COLO668 (cell line): ENCODE data around the gene GIMAP6.
"Not testable (repeated sequence)": the region's sequence is repeated elsewhere in the genome, so short reads cannot be mapped to it uniquely, and the experiment has no call there.

ENCODE experiments used
- DNase-seq: peaks from one replicate; lab custom pipeline; 2025; ENCODE audit not compliant: unreplicated experiment; lab: John Stamatoyannopoulos, UW

The GIMAP6 gene

DNA sequence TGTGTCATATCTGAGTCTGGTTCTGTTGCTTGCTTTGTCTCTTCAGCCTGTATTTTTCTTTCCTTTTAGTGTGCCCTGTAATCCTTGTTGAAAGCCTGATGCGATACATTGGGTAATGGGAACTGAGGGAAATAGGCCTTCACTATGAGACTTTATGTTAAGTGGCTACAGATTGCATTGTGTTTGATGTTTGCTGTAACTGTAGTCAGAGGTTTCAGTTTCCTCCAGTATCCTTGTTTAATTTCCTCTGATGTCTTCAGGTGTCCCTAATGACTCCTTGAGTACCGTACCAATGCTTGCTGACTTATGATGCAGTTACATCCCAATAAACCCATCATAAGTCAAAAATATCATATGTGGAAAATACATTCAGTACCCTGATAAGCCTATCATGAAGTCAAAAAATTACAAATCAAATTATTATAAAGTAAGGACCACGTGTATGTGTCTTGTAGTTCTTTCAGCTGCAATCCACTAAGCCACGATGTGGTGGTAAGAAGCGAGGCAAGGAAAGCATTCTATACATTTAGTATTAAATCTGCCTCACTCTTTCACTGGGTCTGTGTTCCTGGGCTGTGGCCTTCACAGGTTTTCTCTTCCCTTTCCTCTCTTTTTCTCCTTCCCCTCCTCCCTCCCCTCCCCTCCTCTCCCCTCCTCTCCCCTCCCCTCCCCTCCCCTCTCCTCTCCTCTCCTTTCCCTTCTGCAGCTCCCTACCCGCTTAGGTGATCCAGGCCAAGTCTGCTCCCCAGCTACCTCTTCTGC is 13.3 kb upstream of the GIMAP6 start:
- no peak for DNase-seq

DNA sequence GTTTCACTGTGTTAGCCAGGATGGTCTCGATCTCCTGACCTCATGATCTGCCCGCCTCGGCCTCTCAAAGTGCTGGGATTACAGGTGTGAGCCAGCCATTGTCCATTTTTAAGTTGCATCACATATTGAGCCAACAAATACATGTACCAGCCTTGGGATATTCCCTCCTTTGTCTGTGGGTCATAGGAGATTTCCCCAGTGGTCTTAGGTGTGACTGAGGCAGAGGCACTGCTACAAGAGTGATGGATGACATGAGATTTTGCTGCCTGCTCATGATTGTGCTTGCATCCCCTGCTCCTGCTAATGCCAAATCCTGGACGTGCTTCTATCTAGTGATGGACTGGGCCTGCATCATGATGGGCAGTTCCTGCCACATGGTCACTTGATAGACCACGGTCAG is 10.7 kb upstream of the GIMAP6 start:
- DNase-seq = no peak

DNA sequence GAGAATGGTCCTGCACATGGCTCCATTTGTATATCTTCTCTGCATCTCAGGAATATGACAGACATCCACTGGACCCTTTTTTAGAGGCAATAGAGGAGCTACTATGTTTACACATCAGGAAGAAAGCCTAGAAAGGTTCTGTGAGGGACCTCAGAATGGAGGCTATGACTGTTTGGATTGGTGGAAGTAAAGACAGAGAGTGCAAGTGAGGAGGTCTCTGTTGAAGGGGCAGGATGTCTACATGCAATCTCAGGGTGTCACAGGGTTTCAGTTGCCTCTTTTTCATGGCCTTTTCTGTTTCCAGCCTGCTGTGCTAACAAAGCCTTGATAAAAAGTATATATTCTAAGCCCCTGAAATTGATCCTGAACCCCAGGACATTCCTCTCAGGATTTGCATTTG is 9.7 kb upstream of the GIMAP6 start:
- DNase-seq = no peak

DNA sequence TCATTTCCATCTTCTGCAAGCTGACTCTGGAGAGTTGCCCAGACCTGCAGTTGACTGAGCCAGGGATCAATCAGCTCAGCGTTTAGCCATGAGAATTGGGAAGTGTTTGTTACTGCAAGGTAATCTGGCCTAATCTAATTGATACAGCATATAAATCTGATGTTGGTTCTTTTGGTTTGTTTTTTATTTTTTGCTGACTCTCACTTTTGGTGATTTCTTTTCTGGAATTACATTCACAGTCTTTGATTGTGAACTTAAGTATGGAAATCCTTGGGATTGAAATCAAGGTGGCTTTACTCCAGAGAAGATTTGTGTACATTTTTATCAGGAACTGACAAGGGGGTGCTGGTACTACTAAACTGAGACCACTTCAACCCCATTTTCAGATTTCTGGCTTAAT is 1.7 kb upstream of the GIMAP6 start:
- DNase-seq = no peak

DNA sequence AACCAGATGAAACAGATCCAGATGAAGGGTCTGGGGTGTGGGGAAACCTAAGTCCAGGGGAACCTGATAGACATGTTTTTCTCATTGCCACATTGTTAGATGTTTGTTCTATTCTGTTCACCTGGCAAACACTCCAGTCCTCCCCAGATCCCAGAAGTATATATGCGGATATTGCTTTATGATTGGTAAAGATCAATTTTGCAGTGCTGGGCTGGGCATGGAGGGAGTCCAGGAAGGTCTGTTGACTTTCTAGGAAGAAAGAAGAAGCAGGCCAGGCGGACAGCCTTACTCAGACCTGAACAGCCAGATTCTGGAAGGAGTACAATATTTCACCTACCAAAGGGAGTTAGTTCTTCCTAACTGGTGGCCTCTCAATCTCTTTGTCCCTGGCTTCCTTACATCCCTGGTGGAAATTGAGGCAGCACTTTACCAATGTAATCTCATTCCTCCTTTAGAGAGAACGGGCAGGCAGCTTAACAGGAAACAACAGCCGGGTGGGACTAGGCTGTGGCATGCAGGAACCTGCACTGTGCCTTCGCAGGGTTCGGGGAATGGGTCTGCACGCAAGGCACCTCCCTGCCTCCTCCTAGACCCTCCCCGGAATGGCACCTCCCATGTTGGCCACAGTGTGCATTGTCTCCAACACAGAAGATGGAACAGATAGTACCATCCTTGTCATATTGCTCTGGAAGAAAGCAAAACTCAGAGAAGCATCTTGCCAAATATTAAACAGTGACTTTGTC is 930 bp downstream of the GIMAP6 start:
- no peak for DNase-seq

DNA sequence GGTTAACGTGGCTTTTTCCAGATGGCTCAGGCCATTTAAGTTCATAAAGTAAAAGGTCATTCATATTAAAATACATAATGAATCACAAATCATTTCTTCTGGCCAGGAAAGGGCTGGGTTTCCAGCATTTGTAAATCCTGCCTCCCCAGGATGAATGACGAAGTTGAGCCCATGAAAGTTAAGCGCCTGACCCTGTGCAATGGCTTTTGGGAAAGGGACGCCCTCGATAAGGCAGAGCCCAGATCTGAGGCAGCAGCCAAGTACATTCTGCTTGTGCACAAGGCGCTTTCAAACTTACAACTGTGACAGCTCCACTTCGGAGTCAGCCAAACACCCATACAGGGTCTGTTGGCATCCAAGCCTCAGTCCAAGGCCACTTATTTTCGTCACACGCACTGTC is 2.8 kb downstream of the GIMAP6 start:
- DNase-seq = no peak

DNA sequence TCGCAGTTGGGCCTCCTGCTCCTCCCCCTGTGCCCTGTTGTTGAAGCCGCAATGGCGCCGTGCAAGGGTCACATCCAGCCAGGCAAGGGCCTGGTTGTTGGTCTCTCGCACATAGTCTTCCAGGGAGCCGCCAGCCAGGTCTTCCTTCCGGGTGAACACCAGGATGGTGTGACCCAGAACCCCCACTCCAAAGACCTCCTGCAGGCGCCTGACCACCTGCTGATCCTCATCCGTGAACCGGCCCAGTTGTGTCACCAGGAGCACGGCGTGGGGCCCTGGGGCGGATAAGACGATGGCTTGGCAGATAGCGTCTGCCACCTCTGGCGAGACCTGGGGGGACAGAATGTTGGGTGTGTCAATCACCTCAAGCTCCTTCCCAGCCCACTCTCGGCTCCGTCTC is 4.2 kb downstream of the GIMAP6 start:
- no peak for DNase-seq

DNA sequence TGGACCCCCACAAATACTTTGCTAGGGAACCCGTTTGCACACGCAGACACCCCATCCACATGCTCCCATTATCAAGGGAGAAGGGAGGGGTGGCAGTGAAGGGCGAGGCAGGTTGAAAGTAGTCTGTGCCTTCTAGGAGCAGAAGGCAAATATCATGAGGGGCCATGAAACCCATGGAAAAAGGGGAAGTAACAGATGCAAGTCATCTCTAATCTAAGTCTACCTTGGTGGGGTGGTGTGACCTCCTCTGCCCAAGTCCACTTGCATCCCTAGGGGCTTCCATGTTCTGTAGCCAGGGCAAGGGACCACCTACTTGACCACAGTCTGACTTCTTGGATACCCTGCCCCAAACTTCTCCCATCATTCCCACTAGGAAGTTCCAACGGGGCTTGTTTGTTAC is 5.5 kb downstream of the GIMAP6 start:
- no peak for DNase-seq

DNA sequence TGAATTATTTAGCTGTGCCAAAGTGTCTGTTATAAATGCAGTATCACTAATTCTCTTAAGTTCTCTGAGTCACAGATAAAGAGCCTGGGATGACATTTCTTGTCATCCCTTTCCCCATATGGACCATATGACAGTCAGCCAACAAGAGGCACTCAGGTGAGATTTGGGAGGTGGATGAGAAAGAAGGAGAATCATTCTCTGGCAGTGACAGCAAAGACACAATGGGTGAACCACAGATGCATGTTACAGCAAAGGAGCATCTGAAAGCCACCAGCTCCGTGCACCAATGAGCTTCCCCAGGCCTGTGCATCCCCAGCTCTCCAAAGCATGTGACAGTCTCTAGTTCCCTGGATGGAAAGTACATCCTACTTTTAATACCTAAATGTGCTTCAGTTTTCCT is 10.8 kb downstream of the GIMAP6 start:
- no peak for DNase-seq

DNA sequence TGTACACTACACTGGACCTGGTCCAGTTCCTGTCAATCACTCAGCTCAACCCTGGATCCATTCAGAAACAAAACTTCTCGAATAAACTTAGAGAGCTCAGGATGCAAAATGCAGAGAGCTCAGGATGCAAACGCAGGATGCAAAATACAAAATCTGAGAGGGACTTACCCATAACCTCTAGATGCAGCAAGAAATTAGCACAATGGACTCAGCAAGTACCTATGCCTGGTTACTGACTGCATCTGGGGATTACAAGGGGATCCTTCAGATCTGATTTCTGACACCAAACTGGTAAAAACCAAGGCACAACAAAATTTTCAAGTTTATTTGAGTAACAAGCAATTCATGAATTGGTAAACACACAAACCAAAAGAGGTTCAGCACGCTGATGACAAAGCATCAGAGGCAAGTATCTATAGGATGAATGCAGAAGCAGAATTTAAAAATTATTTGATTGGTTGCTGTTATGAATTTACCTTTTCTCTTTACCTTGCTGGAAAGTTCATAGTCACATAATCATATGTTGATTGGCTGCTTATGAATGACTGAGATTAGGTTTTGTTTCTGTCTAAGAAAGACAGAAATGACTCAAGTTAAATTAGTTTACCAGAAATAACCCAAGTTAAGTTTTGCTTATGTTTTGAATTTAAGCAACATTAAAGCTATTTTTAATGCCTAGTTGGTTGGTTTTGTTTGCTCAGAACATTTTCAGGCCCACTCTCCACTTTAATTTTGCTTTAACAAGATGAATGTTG is 11.4 kb downstream of the GIMAP6 start:
- DNase-seq = no peak

DNA sequence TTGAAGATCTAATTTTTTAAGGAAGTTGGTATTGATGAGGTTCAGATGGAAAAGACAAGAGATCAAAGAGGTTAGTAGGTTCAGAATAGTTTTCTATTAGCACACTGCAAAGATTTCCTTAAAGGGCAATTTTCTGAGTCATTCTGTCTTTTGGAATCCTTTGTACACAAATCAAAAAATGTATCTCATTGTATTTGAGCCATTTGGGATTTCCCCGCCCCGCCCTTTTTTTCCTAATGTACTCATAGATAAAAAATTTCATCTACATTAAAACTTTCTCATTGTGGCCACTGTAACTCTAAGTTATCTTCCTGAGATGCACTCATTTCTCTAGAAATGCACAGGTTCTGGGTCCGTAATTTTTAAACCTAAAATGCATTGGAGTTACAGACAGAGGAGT is 12.1 kb downstream of the GIMAP6 start:
- no peak for DNase-seq

DNA sequence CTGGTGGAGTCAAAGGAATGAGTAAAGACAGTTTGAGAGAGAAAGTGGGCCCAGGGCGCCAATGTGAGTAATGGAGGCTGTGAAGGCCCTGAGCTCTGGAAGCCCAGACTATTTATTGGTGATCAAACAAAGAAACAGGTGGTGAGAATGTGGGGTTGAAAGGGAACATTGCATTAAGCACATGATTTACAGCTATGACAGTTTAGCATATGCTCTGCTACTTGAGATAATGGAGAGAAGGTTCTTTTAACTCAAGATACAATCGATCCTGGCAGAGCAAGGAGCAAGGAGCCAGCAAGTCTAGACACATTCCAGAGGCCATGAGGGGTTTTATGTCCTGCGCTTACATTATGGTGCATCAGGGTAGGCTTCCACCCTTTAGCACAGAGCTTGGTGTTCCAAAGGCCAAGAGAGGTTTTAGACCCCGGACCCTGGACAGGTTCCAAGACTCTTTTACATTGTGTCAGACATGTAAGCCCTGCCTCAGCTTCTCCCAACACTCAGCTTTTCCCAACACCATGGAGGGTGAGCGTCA is 16.9 kb downstream of the GIMAP6 start:
- DNase-seq = not testable (repeated sequence)

DNA sequence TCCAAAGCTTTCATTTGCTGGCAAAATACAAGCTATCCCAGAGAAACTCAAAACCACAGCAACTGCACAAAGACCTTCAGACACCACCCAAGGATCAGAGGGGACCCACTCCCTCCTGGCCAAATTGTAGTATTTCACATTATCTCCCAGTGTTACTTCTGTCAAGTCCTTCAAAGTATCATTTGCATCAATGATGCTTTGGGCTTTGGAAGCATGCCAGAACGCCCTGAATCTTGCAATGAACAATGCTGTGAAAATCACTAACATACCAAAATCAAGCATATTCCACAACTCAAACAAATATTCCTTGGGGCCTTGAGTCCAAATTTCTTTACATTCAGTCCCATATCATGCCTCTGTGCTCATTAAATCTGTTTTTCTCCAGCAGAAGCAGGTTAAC is 17.8 kb downstream of the GIMAP6 start:
- not testable (repeated sequence) for DNase-seq

DNA sequence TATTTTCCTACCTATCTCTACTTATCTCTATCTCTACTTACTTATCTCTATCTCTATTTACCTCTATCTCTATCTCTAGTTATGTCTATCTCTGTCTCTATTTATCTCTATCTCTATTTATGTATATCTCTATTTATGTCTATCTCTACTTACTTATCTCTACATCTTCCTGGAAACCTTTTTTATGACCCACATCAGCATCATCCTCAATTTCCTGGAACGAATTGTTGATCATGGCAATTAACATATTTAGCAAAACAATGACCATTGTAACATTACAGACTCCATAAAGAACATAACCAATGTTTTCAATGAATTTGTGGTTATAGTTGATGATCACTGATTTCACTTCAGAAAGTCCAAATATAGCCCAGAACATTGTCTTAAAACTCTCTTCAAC is 18.3 kb downstream of the GIMAP6 start:
- no peak for DNase-seq

DNA sequence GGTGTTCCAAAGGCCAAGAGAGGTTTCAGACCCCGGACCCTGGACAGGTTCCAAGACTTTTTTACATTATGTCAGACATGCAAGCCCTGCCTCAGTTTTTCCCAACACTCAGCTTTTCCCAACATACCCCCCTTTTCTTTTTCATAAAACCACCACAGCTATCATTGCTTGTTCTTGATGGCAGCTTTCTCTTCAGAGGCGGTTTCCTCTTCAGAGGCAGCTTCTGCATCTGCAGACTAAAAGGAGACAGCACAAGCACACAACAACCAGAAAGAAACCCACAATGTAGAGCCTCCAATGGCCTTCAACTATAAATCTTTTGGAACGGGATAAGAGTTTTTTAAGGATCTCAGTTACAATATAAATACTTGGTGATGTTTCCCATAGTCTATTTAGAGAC is 19.3 kb downstream of the GIMAP6 start:
- no peak for DNase-seq

DNA sequence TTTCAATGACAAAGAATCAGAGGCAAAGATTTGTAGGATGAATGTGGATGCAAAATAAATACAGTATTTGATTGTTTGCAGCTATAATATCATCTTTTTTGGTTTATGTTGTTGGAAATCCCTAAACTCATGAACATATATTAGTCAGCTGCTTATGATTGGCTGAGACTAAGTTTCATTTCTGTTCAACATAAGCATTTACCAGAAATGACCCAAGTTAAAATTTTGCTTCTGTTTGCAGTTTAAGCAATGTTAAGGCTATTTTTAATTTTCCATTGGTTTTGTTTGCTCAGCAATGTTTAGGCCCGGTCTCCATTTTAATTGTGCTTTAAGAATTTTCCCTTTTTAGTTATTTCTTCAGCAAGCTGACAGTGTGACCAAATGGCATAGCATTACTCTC is 22.0 kb downstream of the GIMAP6 start:
- no peak for DNase-seq

DNA sequence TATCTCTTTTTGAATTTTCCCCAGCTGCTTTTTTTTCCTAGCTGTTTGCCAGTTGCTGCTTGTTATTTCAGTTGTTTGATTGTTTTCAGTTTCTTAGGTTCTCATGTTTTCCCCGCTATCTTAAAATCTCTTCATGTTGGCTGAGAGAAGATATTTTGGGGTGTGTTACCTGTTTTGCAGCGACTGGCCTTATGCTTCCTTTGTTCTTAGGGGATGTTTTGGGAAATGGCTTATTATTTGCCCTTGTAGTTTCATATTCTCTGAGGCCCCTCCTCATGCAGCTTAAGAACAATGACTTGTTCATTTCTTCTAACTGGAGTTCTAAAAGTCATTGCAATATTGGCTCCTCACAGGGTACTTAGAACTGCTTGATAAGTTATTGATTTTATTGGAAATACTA is 28.6 kb downstream of the GIMAP6 start:
- not testable (repeated sequence) for DNase-seq

DNA sequence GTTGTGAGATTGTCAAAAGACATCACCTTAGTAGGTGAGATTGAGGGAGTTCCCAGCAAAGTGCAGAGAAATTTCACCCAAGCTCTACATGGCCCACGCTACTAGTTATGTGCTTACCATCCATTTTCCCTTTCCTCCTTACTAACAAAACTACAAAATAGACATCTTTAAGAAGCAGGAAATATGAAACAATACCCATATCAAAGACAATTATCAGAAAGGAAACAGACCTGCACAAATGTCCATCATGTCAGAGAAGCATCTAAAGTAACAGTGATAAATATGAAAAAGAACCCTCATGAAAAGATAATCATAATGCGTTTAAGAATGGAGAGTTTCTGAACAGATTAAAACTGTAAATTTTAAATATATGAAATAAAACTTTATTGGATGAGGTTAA is 36.8 kb downstream of the GIMAP6 start:
- no peak for DNase-seq

DNA sequence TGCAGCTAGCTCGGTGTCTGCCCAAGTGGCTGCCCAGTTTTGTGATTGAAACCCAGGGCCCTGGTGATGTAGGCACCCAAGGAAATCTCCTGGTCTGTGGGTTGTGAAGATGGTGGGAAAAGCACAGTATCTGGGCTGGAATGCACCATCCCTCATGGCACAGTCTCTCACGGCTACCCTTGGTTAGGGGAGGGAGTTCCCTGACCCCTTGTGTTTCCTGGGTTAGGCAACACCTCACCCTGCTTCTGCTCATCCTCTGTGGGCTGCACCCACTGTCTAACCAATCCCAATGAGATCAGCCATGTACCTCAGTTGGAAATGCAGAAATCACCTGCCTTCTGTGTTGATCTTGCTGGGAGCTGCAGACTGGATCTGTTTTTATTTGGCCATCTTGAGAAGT is 37.4 kb downstream of the GIMAP6 start:
- DNase-seq = no peak

DNA sequence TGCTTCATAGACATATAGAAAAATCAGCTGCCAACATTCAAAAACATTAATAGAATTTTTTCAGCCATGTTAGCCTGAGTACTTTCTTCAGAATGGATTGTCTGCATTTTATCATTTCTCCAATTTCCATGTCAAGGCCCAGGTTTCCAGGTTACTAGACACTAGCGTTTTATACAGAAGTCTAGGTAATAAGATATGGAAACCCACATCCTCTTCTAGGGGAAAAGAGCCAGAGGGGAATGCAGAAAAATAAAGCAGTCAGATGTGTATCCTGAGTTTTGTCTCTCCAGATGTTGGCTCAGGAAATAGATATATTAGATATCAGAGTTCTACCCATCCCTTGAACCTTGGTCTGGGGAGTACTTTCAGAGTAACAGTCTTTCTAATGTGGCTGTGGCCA is 44.6 kb downstream of the GIMAP6 start:
- DNase-seq = no peak

DNA sequence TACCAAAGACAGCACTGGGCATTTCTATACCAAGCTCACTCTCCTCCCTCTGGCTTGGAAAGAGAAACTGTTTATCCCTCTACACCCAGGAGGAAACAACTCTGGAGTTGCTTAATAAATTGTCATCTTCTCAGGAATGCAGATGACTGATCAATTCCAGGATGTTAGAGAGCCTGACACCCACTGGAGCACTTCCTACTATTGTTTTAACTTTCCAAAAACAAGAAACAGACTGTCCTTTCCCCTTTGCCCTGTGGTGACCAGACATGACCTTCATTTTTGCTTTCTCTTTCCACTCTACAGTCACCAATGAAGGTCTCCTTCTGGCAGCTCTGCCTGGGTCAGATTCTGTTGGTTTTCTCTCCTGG is 45.4 kb downstream of the GIMAP6 start:
- DNase-seq = no peak
